ENCODE measurements around the gene CDK2AP2.

CDK2AP2 gene

GRCh38 chr11:67495234-67496005, 12.5 kb downstream of the CDK2AP2 start:
- ChIA-PET POLR2A (no interaction called here), CTCF (no interaction called here)
- TF ChIP-seq CTCF (IDR thresholded peaks at IDR 0.05; ENCODE audit: control extremely low read depth, extremely low read depth, low read depth, missing control alignments) = no peak
- no peak for DNase-seq (ENCODE audit: extremely low spot score)

DNA sequence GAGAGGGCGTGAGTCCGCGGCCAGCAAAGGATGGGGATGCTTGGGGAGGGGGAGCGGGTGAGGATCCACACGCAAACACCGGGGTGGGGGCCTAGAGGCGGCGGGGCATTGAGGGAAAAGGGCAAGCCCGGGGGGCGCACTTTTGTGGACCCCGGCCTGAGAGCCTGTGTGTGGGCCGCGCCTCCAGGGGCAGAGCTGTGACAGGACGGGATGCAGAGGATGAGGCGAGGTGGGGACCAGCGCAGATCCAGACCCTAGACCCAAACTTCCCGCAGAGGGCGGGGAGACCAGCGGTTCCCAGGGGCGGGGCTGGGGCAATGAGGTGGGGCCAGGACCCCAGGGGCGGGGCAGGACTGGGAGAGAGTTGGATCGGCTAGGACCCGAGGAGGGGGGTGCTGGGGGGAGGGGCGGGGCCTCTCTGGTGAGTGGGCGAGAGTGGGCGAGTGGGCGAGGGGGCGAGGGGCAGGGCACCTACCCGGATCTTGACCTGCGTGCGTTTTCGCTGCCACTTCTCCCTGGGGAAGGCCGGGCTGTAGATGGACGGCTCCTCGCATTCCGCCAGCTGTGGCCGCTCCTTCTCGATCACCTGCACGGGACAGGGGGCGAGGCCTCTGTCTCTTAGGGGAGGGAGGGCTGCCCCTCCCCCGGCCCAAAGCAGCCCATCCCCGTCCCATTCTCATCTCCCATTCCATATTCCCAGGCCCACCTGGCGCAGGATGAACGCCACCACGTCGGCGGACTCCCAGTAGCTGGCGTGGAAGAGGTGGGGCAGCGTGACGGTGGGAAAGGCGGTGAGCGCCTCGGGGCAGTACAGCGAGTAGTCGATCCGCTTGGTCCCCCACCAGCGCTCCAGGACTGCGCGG, 13.4 kb downstream of the CDK2AP2 start:
- ChIA-PET POLR2A (no interaction called here), CTCF (interaction anchor here (2.5 kb wide), 1 partner anchor 93 kb away, joined by 15 read pairs; the partner anchor contains the start of gene PPP1CA)
- no peak for DNase-seq (ENCODE audit: extremely low spot score)
- TF ChIP-seq CTCF (IDR thresholded peaks at IDR 0.05; ENCODE audit: control extremely low read depth, extremely low read depth, low read depth, missing control alignments) = no peak

GRCh38 chr11:67493548-67494370, 14.2 kb downstream of the CDK2AP2 start:
- POLR2A ChIA-PET = interaction anchor here (1.3 kb wide), 1 partner anchor 11 kb away, joined by 3 read pairs; the partner anchor contains the start of gene AIP
- TF ChIP-seq CTCF (IDR thresholded peaks at IDR 0.05; ENCODE audit: control extremely low read depth, extremely low read depth, low read depth, missing control alignments) = no peak
- CTCF ChIA-PET = interaction anchor here (2.5 kb wide), 1 partner anchor 92 kb away, joined by 15 read pairs; the partner anchor contains the start of gene PPP1CA
- DNase-seq (ENCODE audit: extremely low spot score) = no peak

DNA sequence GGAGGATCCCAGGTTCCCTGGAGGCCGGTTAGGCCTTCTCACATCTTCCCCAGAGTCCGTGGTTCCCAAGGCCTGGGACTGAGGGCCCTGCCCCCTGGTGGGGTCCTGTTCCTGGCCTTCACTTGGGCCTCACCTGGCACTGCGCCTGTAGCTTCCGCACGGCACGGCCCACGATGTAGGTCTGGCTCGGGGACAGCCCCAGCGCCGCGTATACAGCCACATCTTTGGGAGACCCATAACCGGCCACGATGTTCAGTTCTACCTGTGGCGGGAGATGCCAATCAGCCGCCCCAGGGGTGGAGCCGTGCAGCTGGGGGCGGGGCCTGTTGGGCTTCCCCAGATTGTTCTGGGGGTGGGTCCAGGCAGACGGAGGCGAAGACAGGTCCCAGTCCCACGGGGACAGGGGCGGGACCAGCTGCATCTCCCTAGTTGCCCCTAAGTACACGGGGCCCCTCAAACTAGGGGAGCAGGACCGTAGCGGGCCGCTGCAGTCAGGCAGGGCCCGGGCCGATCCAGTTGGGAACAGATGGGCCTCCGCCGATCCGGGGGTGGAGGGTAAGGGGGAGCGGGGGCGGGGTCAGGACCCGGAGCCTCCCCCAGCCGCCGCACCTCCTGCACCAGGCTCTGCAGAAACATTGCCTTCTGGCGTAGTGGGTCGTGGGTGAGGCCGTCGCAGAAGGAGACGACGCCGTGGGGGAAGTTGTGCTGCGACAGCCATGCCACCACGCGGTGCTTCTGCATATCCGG, 15.0 kb downstream of the CDK2AP2 start:
- CTCF ChIA-PET = interaction anchor here (0.9 to 2.5 kb wide), 5 partner anchors 12 to 111 kb away, joined by 4 to 15 read pairs (median 4); partner anchors contain the start of genes GSTP1, PITPNM1 and PPP1CA
- TF ChIP-seq CTCF (IDR thresholded peaks at IDR 0.05; ENCODE audit: control extremely low read depth, extremely low read depth, low read depth, missing control alignments) = no peak
- POLR2A ChIA-PET = interaction anchor here (1.3 kb wide), 1 partner anchor 10 kb away, joined by 3 read pairs; the partner anchor contains the start of gene AIP
- no peak for DNase-seq (ENCODE audit: extremely low spot score)

GRCh38 chr11:67492069-67492727, 15.8 kb downstream of the CDK2AP2 start:
- ChIA-PET CTCF (interaction anchor here (0.9 to 2.5 kb wide), 5 partner anchors 13 to 110 kb away, joined by 4 to 15 read pairs (median 4); partner anchors contain the start of genes GSTP1, PITPNM1 and PPP1CA), POLR2A (interaction anchor here (0.7 to 1.3 kb wide), 2 partner anchors 9 to 24 kb away, joined by 3 read pairs; partner anchors contain the start of gene AIP)
- no peak for TF ChIP-seq CTCF (IDR thresholded peaks at IDR 0.05; ENCODE audit: control extremely low read depth, extremely low read depth, low read depth, missing control alignments)
- no peak for DNase-seq (ENCODE audit: extremely low spot score)

Data from GM10248 (cell line).